ENCODE data around the gene CEP104.

- TF ChIP-seq, protein P1, sequence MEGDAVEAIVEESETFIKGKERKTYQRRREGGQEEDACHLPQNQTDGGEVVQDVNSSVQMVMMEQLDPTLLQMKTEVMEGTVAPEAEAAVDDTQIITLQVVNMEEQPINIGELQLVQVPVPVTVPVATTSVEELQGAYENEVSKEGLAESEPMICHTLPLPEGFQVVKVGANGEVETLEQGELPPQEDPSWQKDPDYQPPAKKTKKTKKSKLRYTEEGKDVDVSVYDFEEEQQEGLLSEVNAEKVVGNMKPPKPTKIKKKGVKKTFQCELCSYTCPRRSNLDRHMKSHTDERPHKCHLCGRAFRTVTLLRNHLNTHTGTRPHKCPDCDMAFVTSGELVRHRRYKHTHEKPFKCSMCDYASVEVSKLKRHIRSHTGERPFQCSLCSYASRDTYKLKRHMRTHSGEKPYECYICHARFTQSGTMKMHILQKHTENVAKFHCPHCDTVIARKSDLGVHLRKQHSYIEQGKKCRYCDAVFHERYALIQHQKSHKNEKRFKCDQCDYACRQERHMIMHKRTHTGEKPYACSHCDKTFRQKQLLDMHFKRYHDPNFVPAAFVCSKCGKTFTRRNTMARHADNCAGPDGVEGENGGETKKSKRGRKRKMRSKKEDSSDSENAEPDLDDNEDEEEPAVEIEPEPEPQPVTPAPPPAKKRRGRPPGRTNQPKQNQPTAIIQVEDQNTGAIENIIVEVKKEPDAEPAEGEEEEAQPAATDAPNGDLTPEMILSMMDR (conservative IDR thresholded peaks at IDR 0.05; ENCODE audit: low read depth, low read length), result no peak
- no peak for TF ChIP-seq EZH2 (IDR thresholded peaks at IDR 0.05; ENCODE audit: borderline replicate concordance, low read depth, low read length, poor library complexity, severe bottlenecking)
Observed at GRCh38 chr1:3831689-3832088, 25.3 kb downstream of the CEP104 start.
